ENCODE results near the gene MON1B.

- TF ChIP-seq CTCF (IDR thresholded peaks at IDR 0.05; ENCODE audit: low read length) (no peak), EZH2 (IDR thresholded peaks at IDR 0.05; ENCODE audit: borderline replicate concordance, low read length) (no peak)
These were observed 47.6 kb downstream of the MON1B start for GRCh38 chr16:77238593-77238992.

Data from OCI-LY1 (cell line).